Retinal pigment epithelial cell (primary cell): ENCODE measurements around the gene AR.
A peak's percentile ranks its signal among the peaks of the same experiment; 100 is the strongest.

Experiments
- DNase-seq: peaks from one replicate; pipeline ENCODE4 v3.0.0-alpha.2; 2010; ENCODE audit warnings: low read depth
- H3K4me3 ChIP-seq: 2 replicates; pipeline ENCODE4 v1.5.1; 2011; ENCODE audit warnings: mild to moderate bottlenecking, low read length, control low read depth, moderate library complexity
- CTCF ChIP-seq: conservative IDR thresholded peaks from 2 replicates; pipeline ENCODE4 v1.5.1; 2011; ENCODE audit warnings: low read depth, low read length, control low read depth, inconsistent platforms

Gene AR

GRCh38 chrX:67543818-67544217 is at the start of gene AR:
Gene AR, plus strand, starts transcription at chrX:67544021. Its CDS starts 1,126 bp downstream, at chrX:67545147.
- TF ChIP-seq CTCF, result no peak
- DNase-seq, result no peak
- peak within 1 kb of the TSS; percentile 43 for H3K4me3 ChIP-seq

GRCh38 chrX:67500617-67501016 is 43.2 kb upstream of the AR start:
- no peak overlapping the region for H3K4me3 ChIP-seq
- no peak for DNase-seq
- no peak for TF ChIP-seq CTCF

- no peak overlapping the region for H3K4me3 ChIP-seq
- no peak for TF ChIP-seq CTCF
- no peak for DNase-seq
Measured at GRCh38 chrX:67503004-67503403, 40.8 kb upstream of the AR start.

GRCh38 chrX:67503453-67503852 is 40.4 kb upstream of the AR start:
- DNase-seq, result no peak
- no peak for TF ChIP-seq CTCF
- no peak overlapping the region for H3K4me3 ChIP-seq

- TF ChIP-seq CTCF, result no peak
- DNase-seq, result no peak
- H3K4me3 ChIP-seq, result no peak overlapping the region
Measured at GRCh38 chrX:67520671-67521070, 23.1 kb upstream of the AR start.

- no peak for DNase-seq
- H3K4me3 ChIP-seq, result no peak overlapping the region
- no peak for TF ChIP-seq CTCF
Measured at GRCh38 chrX:67523002-67523681, 20.7 kb upstream of the AR start.

GRCh38 chrX:67523932-67524331 is 19.9 kb upstream of the AR start:
- H3K4me3 ChIP-seq, result no peak overlapping the region
- TF ChIP-seq CTCF, result no peak
- DNase-seq, result no peak
